Endothelial cell of umbilical vein (primary cell): ENCODE measurements around the gene ST6GALNAC4. TPM values are rescaled to one million over a fixed set of nuclear protein-coding genes. Genes with fewer than 3 reads are reported as not detected.

ENCODE experiments used
- BruUV-seq: library from RNA; stranded (reverse); fragments of 400-500 nt; replicated peaks from 2 replicates; lab custom pipeline; 2021; lab: Mats Ljungman, UMichigan
- CTCF ChIA-PET: fragments of 300-600, 350-600 bp; sonication (Branson Sonifier 250); formaldehyde crosslinking; loops from one replicate; lab custom pipeline; 2021; ENCODE audit warnings: antibody characterized with exemption, inconsistent platforms; lab: Charles Lee
- POLR2A ChIA-PET: fragments of 300-600, 350-600 bp; sonication (Branson Sonifier 250); formaldehyde crosslinking; loops from one replicate; lab custom pipeline; 2021; ENCODE audit warnings: antibody characterized with exemption, inconsistent platforms; lab: Charles Lee
- DNase-seq: peaks from one replicate; pipeline ENCODE4 v3.0.0-alpha.2; 2011; ENCODE audit warnings: low read depth, low spot score
- FAIRE-seq: peaks from 2 replicates; lab custom pipeline; 2011; peaks lifted over from hg19 to GRCh38; lab: Jason Lieb, UNC
- H2AFZ ChIP-seq: 2 replicates; pipeline ENCODE4 v1.6.0; 2012; ENCODE audit warnings: low read depth, low read length, control low read depth, inconsistent platforms
- H3K27ac ChIP-seq: 2 replicates; pipeline ENCODE4 v1.5.1; 2011; ENCODE audit warnings: low read depth, mild to moderate bottlenecking, control low read depth, low read length, moderate library complexity; ENCODE audit not compliant: insufficient read depth
- H3K27me3 ChIP-seq, 2 experiments: 2 replicates each; pipeline versions ENCODE4 v1.6.0 to v1.6.1; 2011; ENCODE audit warnings: low read length in 2 of 2, mixed read lengths in 1 of 2; ENCODE audit not compliant: control insufficient read depth in 2 of 2, insufficient read depth in 2 of 2
- H3K36me3 ChIP-seq, 2 experiments: 2 replicates in 1 of 2; 3 replicates in 1 of 2; pipeline ENCODE4 v1.5.1; 2011; ENCODE audit warnings: low read length in 2 of 2, mild to moderate bottlenecking in 1 of 2, moderate library complexity in 1 of 2; ENCODE audit not compliant: control insufficient read depth in 2 of 2, insufficient read depth in 2 of 2; ENCODE audit errors: extremely low read depth in 1 of 2
- H3K4me1 ChIP-seq: 3 replicates; pipeline ENCODE4 v1.5.1; 2011; ENCODE audit warnings: mild to moderate bottlenecking, low read length; ENCODE audit not compliant: control insufficient read depth, insufficient read depth; ENCODE audit errors: extremely low read depth
- H3K4me2 ChIP-seq: 2 replicates; pipeline ENCODE4 v1.6.1; 2011; ENCODE audit warnings: low read length, control low read depth, mixed read lengths; ENCODE audit not compliant: insufficient read depth
- H3K4me3 ChIP-seq, 3 experiments: fragments of 200-600 bp in 1 of 3; sonication (generic), shearing (Covaris generic) in 1 of 3; replicated peaks in 1 of 3; 2 replicates each; pipeline ENCODE4 v1.5.1; 2011 to 2016; ENCODE audit warnings: control low read depth in 3 of 3, low read length in 3 of 3, mild to moderate bottlenecking in 2 of 3, inconsistent platforms in 1 of 3, low read depth in 1 of 3, moderate library complexity in 1 of 3; ENCODE audit not compliant: insufficient read depth in 1 of 3
- H3K79me2 ChIP-seq: 2 replicates; pipeline ENCODE4 v1.6.0; 2012; ENCODE audit warnings: low read length, inconsistent platforms; ENCODE audit not compliant: control insufficient read depth, insufficient read depth
- H3K9ac ChIP-seq: replicated peaks from 2 replicates; pipeline ENCODE3; 2011; ENCODE audit warnings: low read length, control low read depth; ENCODE audit not compliant: insufficient read depth; ENCODE audit errors: extremely low read depth
- H3K9me1 ChIP-seq: replicated peaks from 3 replicates; pipeline ENCODE4 v1.6.0; 2011; ENCODE audit warnings: mild to moderate bottlenecking, low read length; ENCODE audit not compliant: control insufficient read depth, insufficient read depth; ENCODE audit errors: extremely low read depth
- H3K9me3 ChIP-seq: replicated peaks from 2 replicates; pipeline ENCODE4 v1.5.1; 2012; ENCODE audit warnings: low read length, inconsistent platforms; ENCODE audit not compliant: control insufficient read depth, insufficient read depth
- H4K20me1 ChIP-seq: replicated peaks from 2 replicates; pipeline ENCODE3; 2011; ENCODE audit warnings: mild to moderate bottlenecking, low read length; ENCODE audit not compliant: control insufficient read depth, insufficient read depth; ENCODE audit errors: extremely low read depth
- CTCF ChIP-seq, 2 donors: IDR thresholded peaks; 1 replicate in 1 of 2; 2 replicates in 1 of 2; pipeline ENCODE4 v1.5.1; 2011; ENCODE audit warnings: low read length in 2 of 2, mild to moderate bottlenecking in 2 of 2, moderate library complexity in 2 of 2, control low read depth in 1 of 2, inconsistent platforms in 1 of 2, low read depth in 1 of 2; ENCODE audit not compliant: insufficient read depth in 1 of 2; ENCODE audit errors: extremely low read depth in 1 of 2
- EZH2 ChIP-seq: IDR thresholded peaks from 2 replicates; pipeline ENCODE4 v1.6.1; 2012; ENCODE audit warnings: borderline replicate concordance, low read depth, mild to moderate bottlenecking, moderate library complexity, low read length, inconsistent platforms; ENCODE audit not compliant: severe bottlenecking
- GATA2 ChIP-seq: IDR thresholded peaks from 2 replicates; pipeline ENCODE4 v1.7.0; 2011; ENCODE audit warnings: low read depth, mild to moderate bottlenecking, moderate library complexity, mixed read lengths, low read length; ENCODE audit not compliant: insufficient read length, insufficient read depth
- JUN ChIP-seq: IDR thresholded peaks from 2 replicates; pipeline ENCODE4 v1.6.1; 2011; ENCODE audit warnings: borderline replicate concordance, low read depth; ENCODE audit not compliant: insufficient read length, insufficient read depth
- POLR2A ChIP-seq: IDR thresholded peaks from 2 replicates; pipeline ENCODE4 v1.6.1; 2012; ENCODE audit warnings: low read depth, mild to moderate bottlenecking, control low read depth, low read length
- POLR2AphosphoS5 ChIP-seq: IDR thresholded peaks from 2 replicates; pipeline ENCODE4 v1.6.1; 2012; ENCODE audit warnings: low read depth, mild to moderate bottlenecking, control low read depth, low read length, moderate library complexity; ENCODE audit not compliant: insufficient read depth
- dilution Hi-C: fragments of 300-500 bp; cut with MboI; formaldehyde crosslinking; loops from one replicate; pipeline ENCODE4 v1.15.0; 2019; ENCODE audit warnings: low sequenced_read_pairs; ENCODE audit not compliant: extremely low pct_ligation_motif_present
- intact Hi-C: fragments of 100-400 bp; cut with micrococcal nuclease; formaldehyde crosslinking; loops from one replicate; pipeline ENCODE4 v1.10.0; 2022
- polyA plus RNA-seq, 4 experiments: library from polyadenylated mRNA; depleted of rRNA in 3 of 4; stranded (reverse) in 3 of 4; unstranded in 1 of 4; fragments of >200 nt; gene quantifications; 2 replicates each; pipeline versions ENCODE4 v1.2.1 to v1.2.3, GENCODE V29; 2011 to 2012; ENCODE audit warnings: missing spikeins in 1 of 4
- total RNA-seq: library from RNA; stranded (reverse); gene quantifications from 2 replicates; pipeline ENCODE4 v1.2.3, GENCODE V29; 2021
- TF ChIP-seq, protein P1 (sequence below): IDR thresholded peaks from 2 replicates; pipeline ENCODE4 v1.6.1; 2011; ENCODE audit not compliant: insufficient read depth, insufficient read length

Gene ST6GALNAC4
- total and polyA plus RNA-seq, 2 donors (not counting 3 experiments of a cell fraction or from before 2014, with no cell fraction given): 45.9 to 85.3 TPM

- Histone ChIP-seq H3K36me3 (no peaks in the 10 kb centered on the region), H3K4me2 (no peak overlapping the region), H3K79me2 (no peaks in the 10 kb centered on the region), H3K9ac (no peak overlapping the region), H3K27me3 (no peaks in the 10 kb centered on the region), H2AFZ (no peak overlapping the region), H3K27ac (no peak overlapping the region), H3K4me3 (no peak overlapping the region), H4K20me1 (no peaks in the 10 kb centered on the region), H3K4me1 (peaks cover 6% of the 10 kb centered on the region), H3K9me1 (no peaks in the 10 kb centered on the region), H3K9me3 (no peaks in the 10 kb centered on the region)
- intact Hi-C loops: no loop called here
- ChIA-PET CTCF (interaction anchor here (1.0 to 3.3 kb wide), 7 partner anchors 9 to 165 kb away, joined by 4 to 37 read pairs (median 13); no protein-coding TSS in a partner anchor), POLR2A (interaction anchor here (0.6 kb wide), 1 partner anchor 11 kb away, joined by 3 read pairs; no protein-coding TSS in a partner anchor)
- no peak for DNase-seq
- FAIRE-seq: no peak
- no TSS peak for BruUV-seq
- no peak for TF ChIP-seq GATA2
- TF ChIP-seq, protein P1, sequence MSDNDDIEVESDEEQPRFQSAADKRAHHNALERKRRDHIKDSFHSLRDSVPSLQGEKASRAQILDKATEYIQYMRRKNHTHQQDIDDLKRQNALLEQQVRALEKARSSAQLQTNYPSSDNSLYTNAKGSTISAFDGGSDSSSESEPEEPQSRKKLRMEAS: no peak
- TF ChIP-seq JUN: no peak
- no peak for TF ChIP-seq CTCF (IDR thresholded peaks at IDR 0.05; ENCODE audit: extremely low read depth in 1 of 2, insufficient read depth in 1 of 2, low read depth in 1 of 2, low read length in 2 of 2)
- no peak for TF ChIP-seq POLR2A
- TF ChIP-seq EZH2: no peak
- no peak for TF ChIP-seq POLR2AphosphoS5
- dilution Hi-C loops: no loop called here
These were observed 36.3 kb upstream of the ST6GALNAC4 start for GRCh38 chr9:127953154-127953553.
